DMS153 treated with DMSO at 0.1 percent for 48 hours (cell line): ENCODE data around the gene TLR8.

Experiments
- DNase-seq: peaks from one replicate; lab custom pipeline; 2025; ENCODE audit not compliant: unreplicated experiment; lab: John Stamatoyannopoulos, UW

TLR8 gene

GRCh38 chrX:12906046-12906761 lies at the start of gene TLR8:
Gene TLR8 (plus strand): TSS chrX:12906620. CDS start chrX:12906707, 87 bp downstream.
- no peak for DNase-seq

DNA sequence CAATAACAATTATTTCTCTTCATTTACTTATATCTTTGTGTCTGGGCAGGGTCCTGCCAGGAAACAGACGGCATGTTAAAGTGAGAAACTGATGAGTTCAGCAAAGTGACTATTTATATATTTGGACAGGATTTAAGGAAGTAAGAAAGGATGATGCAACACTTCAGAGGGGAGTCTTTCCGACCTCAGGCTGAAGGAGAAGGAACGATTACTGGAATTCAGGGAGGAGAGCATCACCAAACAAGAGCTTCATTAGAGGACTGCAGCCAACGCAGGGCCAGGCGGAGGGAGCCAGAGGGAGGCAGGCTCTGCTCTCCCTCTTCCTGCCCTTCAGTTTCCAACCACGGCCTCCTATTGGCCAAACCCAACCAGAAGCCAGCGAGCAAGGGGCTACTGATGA lies 41.1 kb upstream of the TLR8 start:
- DNase-seq, result no peak

DNA sequence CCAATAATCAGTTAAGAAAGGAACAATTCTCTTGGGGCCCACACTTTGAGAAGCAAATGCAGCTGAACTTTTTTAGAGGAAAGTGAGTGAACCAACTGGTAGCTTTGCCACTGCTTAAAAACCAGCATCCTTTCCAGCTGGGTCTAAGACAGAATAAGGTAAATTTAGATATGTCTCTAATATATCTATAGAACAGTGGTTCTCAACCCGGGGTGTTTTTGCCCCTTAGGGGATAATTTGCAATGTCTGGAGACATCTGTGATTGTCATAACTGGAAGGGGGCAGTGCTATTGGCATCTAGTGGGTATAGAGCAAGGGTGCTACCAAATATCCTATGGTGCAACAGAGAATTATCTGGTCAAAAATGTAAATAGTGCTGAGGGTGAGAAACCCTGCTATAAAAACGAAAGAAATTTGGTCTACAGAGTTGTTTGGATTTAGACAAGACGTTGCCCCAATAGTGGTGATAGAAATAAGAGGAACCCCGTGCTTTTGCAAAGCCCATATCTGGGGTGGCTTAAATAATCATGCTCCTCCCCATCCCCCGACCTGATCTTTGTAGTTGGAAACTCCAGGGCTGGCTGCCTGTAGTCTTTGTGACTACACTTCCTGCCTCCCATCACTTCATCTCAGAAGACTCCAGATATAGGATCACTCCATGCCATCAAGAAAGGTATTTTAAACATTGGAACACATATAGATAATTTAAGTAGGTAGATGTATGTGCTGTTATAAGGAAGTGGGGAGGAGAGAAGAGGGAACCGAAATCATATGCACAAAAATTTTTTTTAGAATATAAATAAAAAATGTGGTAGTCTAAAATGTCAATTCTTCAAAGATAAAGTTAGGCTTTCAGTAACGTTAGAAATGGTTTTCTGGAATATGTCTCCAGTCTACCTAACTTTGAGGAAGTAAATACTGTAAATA lies 39.7 kb upstream of the TLR8 start, which contains the start of gene TLR7:
TLR7 (plus strand) TSS at position 622 of the 927 bp plus-strand sequence. CDS start 507 bp downstream, outside the sequence.
- DNase-seq, result no peak

GRCh38 chrX:12867685-12868084 lies 38.7 kb upstream of the TLR8 start:
- no peak for DNase-seq

DNA sequence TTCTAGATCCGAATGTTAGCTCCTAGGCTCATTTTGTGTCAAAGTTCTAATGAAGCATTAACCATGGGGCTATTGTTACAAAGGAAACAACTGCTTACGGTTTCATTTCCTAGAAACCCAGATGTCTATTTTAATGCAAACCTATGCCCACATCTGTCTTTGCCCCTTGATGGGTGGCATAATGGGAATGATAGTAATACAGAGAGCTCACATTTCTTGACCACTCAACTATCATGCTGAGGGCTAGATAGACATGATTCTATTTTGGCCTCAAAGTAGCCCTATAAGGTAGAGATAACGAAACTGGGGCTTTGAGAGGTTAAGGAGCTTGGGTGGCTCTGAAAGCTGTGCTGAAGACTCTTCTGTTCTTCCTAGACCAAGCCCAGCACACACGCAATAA lies 37.7 kb upstream of the TLR8 start:
- DNase-seq, result no peak

DNA sequence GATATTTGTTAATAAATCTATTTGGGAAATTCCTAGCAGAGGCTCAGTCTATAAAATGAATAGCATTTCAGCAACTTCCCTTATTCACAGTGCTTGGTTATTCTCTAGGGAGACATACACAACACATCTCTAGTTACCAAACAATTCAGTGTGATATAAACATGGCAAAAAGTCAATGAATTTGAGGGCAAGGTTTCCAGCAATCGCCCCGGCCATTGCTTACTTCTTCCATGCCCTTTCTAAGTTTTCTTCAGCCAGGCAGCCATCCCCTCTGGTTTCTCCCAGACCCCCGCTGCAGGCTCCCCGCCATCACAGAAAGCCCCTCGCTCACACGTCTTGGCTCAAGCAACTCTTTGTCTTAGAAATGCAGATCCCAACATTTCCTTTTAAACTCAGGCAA lies 35.2 kb upstream of the TLR8 start:
- DNase-seq, result no peak

DNA sequence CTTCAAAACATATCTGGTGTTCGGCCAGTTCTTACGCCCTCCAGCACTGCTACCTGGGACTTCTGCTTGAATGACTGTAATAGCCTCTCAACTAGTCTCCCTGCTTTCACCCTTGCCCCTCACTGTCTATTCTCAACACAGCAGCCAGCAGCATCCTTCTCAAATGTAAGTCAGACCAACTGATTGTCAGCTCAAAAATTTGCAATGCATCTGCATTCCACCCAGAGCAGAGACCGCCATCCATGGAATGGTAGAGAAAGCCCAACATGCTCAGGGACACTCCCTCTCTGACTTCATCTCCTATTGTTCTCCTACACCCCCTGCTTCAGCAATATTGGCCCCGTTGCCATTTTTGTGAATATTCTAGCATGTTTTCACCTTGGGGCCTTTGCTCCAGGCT lies 33.7 kb upstream of the TLR8 start:
- no peak for DNase-seq

DNA sequence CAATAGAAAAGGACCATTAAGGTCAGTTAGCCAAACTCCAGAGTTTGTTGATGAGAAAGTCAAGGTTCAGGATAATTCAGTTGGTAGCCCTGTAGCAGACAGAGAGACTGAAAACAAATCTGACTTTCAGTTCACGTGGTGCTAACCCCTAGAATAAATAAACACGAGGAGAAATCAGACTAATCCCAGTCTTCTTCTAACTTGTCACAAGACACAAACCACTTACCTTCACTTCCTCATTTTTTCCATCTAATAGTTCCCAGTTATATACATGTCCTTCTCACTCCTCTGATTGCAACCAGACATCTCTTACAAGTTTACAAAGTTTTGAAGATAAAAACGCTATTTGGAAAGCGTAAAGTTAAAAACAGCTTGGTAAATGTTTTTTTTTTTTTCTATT lies 31.8 kb upstream of the TLR8 start:
- DNase-seq, result no peak

- DNase-seq, result no peak
Observed at GRCh38 chrX:12877386-12877785, 29.0 kb upstream of the TLR8 start.

DNA sequence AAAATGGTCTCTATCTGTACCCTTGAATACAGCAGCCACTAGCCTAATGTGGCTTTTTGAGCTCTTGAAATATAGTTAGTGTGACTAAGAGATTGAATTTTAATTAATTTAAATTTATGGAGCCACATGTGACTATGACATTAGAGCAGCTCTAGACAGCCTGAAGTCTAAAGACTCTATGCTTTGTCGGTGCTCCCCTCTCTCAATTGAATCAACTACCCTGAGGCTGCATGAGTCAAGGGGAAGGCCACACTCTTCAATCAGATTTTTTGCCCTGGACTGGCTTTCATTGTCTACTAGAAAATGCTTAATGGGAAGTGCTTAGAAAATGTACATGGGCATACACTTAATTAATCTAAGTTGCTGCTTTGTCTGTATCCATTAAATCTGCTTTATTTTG lies 27.9 kb upstream of the TLR8 start:
- no peak for DNase-seq

DNA sequence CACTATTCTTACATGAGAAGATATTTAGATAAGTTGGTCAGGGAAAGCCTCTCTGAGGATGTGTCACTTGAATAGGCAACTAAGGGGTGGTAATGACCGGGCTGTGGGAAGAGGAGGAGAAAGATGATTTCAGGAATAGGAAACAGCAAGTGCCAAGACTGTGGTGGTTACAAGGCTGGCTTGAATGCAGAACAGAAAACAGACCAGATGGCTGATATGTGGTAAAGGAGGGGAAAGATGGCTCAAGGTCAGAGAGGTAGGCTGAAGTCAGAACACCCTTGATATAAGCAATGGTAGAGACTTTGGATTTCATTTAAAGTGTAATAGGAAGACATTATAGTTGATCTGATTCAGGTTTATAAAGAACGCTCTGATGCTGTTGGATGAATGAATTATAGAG lies 24.5 kb upstream of the TLR8 start:
- no peak for DNase-seq

- DNase-seq, result no peak
Observed at GRCh38 chrX:12885508-12885907, 20.9 kb upstream of the TLR8 start.

DNA sequence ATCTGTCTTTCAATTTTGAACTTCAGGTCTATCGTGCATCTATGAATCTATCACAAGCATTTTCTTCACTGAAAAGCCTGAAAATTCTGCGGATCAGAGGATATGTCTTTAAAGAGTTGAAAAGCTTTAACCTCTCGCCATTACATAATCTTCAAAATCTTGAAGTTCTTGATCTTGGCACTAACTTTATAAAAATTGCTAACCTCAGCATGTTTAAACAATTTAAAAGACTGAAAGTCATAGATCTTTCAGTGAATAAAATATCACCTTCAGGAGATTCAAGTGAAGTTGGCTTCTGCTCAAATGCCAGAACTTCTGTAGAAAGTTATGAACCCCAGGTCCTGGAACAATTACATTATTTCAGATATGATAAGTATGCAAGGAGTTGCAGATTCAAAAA lies 19.9 kb upstream of the TLR8 start:
- DNase-seq, result no peak

- DNase-seq, result no peak
Observed at GRCh38 chrX:12887141-12887540, 19.3 kb upstream of the TLR8 start.

DNA sequence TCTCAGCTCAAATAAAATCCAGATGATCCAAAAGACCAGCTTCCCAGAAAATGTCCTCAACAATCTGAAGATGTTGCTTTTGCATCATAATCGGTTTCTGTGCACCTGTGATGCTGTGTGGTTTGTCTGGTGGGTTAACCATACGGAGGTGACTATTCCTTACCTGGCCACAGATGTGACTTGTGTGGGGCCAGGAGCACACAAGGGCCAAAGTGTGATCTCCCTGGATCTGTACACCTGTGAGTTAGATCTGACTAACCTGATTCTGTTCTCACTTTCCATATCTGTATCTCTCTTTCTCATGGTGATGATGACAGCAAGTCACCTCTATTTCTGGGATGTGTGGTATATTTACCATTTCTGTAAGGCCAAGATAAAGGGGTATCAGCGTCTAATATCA lies 18.7 kb upstream of the TLR8 start:
- no peak for DNase-seq

GRCh38 chrX:12890467-12890866 lies 16.0 kb upstream of the TLR8 start:
- DNase-seq, result no peak

DNA sequence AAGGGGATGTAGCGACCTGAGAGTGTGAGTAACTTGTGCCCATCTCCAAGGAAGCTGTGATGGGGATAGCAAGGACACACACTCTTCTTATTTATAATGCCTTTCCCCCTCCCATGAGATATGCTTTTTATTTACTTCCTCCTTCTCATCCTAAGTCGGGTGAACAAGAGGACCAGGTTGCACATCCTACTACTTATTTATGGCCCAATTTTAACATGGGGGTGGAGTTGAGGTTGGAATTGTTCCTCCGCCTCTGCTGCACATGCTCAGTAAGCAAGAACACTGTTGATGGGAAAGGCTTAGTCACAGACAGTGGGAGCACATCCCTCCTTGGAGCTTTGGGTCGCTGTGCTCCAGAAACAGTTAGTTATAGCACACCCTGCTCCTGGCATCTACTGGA lies 15.2 kb upstream of the TLR8 start:
- no peak for DNase-seq

DNA sequence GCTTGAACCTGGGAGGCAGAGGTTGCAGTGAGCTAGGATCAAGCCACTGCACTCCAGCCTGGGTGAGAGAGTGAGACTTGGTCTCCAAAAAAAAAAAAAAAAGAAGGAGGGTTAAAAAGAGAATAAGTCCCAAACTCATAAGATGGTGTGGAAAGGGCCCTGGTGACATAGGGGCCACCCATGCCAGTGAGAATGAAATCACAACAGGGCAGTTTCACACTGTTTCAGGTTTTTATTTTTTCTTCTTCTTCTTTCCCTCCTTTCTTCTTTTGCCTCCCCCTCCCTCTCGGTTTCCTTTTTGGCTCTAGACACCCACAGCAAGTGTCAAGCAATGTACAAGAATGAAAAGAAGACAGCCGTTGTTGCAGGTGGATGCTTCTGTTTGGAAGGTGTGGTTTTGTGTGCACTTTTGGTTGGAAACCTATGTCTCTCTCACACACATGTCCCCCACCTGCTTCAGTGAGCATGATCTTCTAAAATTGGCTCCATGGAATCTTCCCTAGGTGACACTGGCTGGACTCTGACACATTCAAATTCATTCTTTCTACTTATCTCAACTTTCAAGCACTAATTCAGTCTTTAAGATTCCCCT lies 14.4 kb upstream of the TLR8 start:
- no peak for DNase-seq

DNA sequence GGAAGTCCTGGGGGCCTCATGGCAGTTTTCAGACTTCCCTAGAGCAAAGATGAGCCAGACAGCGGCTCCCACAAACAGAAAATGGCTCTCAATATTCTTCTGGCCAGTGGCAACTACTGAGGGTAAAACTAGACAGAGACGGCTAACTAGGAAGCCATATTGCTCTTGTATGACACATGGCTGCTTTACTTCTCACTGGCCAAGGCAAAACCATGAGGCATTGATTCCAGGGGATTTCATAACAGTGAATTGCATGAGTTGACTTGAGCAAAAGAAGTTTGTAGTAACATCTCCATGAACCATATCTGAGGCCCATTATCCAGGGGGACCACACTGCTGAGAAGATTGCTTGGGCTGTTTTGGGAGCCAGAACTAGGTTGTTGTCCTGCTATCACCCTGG lies 13.7 kb upstream of the TLR8 start:
- no peak for DNase-seq

DNA sequence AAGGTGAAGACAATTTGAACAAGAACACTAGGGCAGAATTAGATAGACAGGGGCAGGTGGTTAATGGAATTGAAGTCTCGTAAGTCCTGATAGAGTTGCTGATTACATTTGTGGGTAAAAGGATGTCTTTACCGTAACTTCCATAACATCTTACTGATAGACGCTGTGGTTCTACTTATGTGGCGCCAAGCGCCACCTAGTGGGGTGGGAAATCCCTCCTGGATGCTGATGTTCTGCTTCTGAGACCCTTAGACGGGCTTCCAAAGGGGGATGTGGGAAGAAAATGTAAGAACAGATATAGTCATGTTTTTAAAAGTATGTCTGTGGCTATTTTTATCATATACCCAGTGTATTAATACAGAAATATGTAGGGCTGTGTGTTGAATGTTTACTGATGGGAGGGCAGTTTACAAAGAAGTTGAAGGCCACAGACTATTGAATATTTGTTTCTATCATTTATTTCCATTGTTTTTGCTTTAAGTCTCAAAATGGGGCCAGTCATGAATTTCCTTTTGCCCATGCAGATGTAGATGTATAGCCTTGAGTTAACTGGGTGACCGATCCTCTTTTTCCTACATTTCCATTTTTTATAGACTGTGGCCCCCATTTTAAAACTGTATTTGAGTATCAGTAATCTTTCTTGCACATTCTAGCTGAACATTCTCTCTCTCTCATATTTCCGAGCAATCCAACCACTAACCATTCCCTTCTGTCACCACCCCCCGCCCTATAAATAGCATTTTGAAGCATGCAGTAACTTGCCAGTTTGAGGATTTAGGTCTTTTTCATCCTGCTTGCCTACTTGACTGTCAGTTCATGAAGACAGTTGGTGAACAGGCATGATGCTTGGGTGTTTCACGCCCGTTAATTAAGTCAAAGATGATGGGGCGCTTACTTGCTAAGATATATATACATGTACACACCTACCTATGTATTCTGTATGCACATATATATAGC lies 12.1 kb upstream of the TLR8 start:
- no peak for DNase-seq

DNA sequence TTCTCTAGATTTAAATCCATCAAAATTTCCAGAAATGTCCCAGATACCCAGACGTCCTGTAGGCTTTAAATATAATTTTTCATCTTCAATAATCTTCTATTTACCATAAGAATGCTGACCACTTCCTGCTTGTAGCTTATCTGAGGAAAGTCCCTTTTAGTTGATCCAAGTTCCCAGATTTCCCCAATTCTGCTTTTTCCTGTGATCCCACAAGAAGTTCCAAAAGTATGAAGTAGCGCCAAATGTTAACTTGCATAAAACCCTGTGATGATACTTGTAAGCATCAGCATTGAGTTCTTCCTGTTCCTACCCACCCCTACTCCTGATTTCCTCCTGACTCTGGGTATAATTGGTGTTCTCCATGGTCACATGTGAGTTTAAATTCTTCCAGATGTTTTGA lies 10.6 kb upstream of the TLR8 start:
- DNase-seq, result no peak
